ENCODE data around the gene CRTC3.
"Not testable (repeated sequence)": the region's sequence is repeated elsewhere in the genome, so short reads cannot be mapped to it uniquely, and the experiment has no call there.

Gene CRTC3

DNA sequence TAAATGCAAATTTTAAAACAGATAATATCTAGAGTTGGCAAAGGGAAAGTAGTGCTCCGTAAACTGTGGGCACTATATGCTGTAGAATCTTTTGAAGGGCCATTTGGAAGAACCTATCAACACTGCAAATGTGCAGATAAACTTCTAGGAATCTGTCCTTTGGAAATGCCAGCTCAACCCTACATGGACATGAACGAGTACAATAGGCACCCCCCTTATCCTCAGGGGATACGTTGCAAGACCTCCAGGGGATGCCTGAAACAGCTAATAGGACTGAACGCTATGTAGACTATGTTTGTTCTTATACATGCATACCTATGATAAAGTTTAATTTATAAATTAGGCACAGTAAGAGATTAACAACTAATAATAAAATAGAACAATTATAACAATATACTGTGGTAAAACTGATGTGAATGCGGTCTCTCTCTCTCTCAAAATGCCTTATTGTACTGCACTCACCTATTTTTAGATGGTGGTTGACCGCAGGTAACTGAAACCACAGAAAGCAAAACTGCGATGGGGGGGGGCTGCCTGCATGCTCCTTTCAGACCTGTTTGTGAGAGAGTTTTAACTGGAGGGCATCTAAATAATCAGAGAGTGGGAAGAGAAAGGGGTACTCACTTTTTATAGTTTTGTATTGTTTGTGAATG lies 127.9 kb downstream of the CRTC3 start:
- not testable (repeated sequence) for DNase-seq

DNA sequence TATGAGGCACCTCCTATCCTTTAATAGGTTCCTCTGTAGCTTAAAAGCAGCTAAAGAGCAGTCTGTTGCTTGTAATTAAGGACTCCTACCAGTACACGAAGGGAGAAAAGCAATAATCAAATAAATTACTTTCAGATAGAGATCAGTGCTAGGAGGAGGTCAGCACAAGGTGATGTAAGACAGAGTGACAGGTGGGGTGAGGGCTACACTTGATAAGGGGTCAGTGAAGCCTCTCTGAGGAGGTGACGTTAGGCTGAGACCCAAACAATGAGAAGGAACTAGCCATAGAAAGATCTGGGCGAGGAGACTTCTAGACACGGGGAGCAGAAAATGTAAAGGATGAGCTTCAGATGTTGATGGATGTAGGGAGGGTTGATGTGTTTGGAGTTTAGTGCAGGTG lies 129.8 kb downstream of the CRTC3 start:
- DNase-seq = no peak

DNA sequence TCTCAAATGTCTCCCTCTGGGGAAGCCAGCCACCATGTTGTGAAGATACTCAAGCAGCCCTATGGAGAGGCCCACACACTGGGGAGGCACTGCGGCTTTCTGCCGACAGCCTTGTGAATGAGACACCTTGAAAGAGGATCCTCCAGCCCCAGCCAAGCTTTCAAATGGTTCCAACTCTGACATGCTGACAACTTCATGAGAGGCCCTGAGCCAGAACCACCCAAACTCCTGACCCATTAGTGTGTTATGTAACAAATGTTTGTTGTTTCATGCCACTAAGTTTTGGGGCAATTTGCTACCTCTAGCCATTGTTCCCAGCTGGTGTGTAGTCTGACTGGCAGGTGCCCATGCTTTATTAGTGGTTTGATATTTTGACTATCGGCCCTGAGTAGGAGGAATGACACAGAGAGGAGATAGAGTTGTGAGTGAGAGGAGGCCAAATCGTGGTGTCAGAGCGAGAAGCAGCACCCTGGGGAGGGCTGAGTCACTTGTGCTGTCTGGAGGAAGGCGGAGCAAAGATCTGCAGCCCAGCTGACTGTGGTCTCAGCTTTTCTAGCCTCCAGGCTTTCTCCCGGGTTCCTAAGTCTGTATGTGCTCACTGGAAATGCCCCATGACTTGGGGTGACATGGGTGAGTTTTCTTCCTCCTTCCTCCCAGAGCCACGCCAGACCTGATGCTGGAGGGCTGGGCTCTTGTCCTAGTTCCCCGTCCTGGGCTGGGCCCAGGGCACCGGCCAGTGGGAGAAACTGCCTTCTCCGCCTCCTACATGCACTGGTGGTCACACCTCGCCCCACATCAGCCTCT lies 130.7 kb downstream of the CRTC3 start:
- no peak for DNase-seq

DNA sequence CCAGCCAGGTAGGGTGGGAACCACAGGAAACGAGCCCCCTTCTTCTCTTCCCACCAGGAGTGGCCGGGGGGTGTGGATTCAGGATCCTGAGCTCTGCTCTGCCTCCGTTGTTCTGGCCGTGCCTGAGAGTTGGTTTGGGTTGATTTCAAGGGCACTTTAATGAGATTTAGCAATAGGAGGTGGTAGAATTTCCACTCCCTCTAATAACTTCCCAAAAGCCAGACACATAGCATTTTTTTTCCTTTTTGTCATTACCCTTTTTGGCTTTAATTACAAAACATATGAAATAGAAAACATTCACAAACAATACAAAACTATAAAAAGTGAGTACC lies 131.2 kb downstream of the CRTC3 start:
- not testable (repeated sequence) for DNase-seq

DNA sequence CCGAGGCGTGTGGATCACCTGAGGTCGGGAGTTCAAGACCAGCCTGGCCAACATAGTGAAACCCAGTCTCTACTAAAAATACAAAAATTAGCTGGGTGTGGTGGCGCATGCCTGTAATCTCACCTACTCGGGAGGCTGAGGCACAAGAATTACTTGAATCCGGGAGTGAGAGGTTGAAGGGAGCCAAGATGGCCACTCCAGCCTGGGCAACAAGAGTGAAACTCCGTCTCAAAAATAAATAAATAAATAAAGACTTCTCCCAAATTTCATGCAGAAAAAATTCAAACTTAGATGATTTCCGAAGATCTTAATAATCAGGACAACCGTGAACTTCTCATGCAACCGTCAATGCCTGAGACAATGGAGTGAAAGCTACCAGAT lies 134.3 kb downstream of the CRTC3 start:
- DNase-seq = not testable (repeated sequence)

DNA sequence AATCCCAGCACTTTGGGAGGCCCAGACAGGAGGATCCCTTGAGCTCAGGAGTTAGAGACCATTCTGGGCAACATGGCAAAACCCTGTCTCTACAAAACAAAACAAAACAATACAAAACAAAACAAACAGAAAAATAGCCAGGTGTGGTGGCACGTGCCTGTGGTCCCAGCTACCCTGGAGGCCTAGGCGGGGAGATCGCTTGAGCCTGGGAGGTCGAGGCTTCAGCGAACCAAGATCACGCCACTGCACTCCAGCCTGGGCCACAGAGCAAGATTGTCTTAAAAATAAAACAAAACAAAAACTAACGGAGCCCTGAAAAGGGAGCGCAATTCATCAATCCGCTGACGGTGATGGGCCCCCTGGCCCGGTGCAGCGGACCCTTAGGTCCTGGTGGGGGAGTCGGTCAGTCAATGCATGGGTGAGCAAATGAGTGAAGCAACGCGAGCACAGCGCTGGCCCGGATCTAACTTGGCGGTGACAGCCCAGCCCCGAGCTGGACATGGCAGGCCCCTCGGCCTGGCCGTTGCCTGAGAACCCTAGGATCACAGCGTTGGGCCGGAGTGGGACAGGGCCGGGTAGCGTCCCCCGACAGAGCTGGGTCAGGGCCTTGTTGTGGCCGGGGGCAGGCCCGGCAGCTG lies 135.0 kb downstream of the CRTC3 start:
- DNase-seq = no peak

DNA sequence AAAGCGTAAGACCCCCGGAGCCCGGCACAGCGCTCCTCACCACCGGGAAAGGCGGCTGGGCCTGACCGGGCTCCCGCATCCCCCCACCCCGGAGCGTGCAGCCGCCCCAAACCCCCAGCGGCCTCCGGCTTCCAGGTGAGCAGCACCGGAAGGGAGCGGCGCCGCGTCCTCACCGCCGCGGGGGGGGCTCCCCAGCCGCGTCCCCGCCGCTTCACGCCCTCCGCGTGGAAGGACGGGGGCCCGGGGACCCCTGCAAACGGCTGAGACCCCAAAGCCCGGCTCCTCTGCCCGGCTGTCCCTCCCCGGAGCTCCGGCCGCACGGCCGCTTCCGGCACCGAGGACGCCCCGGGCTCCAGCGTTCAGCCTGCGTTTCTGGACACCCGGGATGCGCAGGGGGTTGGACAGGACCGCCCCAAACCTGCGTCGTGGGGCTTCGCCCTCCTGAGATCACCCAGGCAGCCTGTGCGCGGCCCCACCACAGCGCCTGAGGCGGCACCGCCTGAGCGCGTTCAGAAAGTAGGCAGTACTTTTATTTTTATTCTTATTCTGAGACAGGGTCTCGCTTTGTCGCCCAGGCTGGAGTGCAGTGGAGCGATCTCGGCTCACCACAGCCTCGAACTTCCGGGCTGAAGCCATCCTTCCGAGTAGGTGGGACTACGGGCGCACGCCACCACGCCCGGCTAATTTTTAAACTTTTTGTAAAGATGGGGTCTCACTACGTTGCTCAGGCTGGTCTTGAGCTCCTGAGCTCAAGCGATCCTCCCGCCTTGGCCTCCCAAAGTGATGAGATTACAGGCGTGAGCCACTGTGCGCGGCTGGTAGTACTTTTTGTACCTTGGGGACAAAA lies 135.8 kb downstream of the CRTC3 start:
- peak; percentile 1 for DNase-seq

DNA sequence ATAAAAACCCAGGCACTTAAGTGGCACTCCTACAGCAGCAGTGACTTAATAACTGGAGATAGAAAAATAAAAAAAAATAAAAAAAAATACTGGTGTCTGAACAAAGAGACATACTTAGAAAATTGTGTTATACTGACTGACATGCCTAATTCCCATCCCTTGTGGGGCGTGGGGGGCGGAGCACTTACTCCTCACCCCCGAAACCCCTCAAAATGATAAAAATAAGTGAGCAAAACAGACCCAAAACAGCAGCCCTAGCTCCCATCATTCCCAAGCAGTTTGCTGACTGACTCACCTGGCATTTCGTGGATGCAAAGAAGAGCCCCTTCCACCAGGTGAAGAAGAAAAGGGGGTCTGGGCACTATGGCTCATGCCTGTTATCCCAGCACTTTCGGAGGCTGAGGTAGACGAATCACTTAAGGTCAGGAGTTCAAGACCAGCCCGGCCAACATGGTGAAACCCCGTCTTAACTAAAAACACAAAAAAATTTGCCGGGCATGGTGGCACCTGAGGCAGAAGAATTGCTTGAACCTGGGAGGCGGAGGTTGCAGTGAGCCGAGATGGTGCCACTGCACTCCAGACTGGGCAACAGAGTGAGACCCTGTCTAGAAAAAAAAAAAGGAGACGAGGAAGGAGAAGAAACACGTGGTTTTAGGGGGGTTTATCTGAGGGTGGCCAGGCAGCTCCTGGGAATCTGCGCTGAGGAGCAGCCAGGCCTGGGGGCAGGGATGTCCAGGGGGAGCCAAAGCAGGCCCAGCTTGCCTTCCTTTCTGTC lies 136.6 kb downstream of the CRTC3 start:
- DNase-seq = no peak

DNA sequence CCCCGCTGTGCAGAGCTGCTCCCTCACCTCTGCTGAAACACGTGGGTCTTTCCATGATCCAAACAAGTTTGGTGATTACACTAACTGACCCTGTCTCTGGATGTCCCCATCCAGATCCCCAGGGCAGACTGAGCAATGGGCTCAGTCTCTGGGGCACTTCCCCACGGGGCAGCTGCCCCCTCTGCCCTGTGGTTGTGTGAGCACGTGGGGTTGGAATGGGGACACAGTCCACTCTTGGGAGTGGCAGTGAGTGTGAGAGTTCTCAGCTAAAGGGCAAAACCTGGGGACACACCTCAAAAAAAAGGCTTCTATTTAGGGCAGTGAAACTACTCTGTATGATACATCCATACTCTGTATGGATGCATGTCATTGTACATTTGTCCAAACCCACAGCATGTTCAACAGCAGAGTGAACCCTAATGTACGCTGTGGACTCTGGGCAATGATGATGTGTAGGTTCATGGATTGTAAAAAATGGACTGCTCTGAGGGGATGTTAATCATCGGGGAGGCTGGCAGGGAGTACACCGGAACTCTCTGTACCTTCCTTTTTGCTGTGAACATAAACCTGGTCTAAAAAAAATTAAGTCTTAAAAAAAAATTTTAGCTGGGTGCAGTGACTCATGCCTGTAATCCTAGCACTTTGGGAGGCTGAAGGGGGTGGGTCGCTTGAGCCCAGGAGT lies 137.5 kb downstream of the CRTC3 start:
- no peak for DNase-seq

DNA sequence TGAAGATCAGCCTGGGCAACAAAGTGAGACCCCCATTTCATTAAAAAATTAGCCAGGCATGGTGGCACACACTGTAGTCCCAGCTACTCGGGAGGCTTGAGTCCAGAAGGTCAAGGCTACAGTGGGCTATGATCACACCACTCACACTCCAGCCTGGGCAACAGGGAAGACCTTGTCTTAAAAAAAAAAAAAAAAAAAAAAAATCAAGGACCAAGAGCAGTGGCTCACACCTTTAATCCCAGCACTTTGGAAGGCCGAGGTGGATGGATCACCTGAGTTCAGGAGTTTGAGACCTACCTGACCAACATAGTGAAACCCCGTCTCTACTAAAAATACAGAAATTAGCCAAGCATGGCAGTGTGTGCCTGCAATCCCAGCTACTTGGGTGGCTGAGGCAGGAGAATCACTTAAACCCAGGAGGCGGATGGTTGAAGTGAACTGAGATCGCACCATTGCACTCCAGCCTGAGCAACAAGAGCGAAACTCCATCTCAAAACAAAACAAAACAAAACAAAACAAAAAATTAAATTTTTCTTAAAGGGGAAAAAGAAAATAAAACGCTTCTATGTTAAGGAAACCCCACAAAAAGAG lies 138.1 kb downstream of the CRTC3 start:
- not testable (repeated sequence) for DNase-seq

DNA sequence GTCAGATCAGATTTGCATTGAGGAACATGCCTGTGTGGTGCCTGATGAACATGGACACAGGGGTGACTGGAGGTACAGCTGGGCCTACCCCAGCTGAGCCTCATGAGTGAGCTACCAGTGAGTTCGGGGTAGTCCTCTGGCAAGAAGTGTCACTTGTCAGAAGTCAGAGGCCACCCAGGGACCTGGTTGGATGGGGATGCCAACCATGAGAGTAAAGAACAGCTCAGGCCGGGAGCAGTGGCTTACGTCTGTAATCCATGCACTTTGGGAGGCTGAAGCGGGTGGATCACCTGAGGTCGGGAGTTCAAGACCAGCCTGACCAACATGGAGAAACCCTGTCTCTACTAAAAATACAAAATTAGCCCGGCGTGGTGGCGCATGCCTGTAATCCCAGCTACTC lies 140.9 kb downstream of the CRTC3 start:
- not testable (repeated sequence) for DNase-seq

DNA sequence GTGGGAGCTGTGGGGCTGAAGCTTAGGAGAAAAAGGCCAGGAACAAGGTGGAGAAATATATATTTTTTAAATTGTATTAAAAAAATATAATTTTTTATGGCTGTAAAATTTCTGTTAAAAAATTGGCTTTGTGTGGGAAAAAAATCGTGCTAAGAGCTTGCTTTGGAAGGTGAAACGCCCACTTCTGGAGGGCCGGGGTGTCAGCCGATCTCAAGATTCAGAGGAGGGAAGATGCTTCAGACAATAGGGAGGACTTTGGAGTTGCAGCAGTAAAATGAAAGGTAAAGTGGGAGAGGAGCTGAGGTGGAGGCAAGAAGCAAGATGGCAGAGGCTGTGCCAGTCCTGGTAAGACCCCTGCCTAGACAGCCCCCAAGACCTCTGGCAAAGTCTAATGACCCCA lies 141.5 kb downstream of the CRTC3 start:
- no peak for DNase-seq

DNA sequence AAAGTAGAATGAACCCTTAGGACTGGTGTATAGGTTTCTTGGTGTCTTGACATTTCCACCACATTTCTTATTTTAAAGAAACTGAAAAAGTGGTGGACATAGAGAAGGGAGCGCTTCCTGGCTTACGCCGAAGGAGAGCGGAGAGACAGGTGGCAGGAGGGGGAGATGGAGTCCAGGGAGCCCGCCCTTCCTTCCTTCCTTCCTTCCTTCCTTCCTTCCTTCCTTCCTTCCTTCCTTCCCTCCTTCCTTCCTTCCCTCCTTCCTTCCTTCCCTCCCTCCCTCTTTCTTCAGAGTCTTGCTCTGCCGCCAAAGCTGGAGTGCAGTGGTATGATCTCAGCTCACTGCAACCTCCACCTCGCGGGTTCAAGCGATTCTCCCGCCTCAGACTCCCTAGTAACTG lies 143.6 kb downstream of the CRTC3 start:
- not testable (repeated sequence) for DNase-seq

DNA sequence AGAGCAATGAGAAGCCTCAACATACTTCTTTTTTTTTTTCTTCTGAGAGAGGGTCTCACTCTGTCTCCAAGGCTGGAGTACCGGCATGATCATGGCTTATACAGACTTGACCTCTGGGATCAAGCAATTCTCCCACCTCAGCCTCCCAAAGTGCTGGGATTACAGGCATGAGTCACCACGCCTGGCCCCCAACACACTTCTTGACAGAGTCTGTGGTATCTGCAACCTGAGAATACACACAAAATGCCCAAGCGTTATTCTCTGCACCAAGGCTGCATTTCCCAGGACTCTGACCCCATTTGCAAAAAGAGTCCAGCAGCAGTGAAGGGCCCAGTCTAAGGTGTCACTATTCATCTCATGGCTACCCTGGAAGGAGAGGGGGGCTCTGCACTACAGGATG lies 144.8 kb downstream of the CRTC3 start:
- DNase-seq = no peak

DNA sequence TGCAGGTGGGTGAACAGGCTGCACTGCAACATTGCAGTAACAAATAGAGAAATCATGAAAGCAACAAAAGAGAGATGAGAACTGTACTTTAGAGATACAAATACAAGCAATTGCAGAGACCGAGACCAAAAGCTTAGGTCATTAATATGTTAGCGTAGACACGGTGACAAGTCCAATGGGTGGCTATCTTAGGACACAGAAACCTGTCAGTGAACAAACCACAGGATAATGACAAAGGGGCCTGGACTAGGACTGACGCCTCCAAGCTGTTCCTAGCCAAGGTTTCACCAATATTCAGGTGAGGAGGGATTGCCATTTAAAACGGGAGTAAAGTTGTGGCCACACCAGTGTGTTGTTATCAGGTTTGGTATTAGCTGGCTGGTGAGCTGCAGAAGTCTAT lies 145.7 kb downstream of the CRTC3 start:
- DNase-seq = no peak

DNA sequence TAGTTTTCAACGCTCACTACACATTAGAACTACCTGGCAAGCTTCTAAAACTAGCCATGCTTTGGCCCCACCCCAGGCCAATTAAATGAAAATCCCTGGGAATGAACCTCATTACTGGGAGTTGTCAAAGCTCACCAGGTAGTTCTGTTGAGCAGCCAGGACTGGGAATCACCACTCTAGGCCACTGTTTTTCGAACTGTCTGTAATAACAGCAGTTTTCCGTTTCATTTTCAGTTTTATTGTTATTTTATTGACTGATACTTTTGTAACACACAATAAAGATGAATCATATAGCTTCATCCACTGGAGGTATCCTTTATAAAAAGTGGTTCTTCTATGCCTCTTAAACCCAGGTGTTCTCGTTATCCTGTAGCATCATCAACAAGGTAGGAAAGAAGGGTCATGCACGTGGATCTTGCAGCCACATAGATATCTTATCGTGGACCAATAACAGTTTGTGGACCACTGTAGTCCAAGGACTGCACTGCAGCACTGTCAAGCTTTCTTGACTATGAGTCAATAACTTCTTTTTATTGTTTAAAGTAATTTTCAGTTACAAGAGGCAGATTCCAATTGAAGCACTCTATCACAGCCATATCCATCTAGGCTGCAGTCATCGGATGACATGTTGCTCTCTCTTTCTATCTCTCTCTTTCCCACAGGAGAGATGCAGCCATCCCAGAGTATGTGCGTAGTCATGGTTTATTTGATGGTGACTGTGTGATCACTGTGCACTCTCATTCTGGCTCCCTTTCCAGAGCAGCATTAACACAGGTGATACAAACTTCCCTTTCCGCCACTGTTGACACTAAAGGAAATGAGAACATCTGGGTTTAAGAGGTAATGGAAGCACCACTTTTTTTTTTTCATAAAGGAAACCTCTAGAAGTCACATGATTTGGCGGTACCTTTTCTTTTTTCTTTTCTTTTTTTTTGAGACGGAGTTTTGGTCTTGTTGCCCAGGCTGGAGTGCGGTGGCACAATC lies 148.4 kb downstream of the CRTC3 start:
- no peak for DNase-seq

DNA sequence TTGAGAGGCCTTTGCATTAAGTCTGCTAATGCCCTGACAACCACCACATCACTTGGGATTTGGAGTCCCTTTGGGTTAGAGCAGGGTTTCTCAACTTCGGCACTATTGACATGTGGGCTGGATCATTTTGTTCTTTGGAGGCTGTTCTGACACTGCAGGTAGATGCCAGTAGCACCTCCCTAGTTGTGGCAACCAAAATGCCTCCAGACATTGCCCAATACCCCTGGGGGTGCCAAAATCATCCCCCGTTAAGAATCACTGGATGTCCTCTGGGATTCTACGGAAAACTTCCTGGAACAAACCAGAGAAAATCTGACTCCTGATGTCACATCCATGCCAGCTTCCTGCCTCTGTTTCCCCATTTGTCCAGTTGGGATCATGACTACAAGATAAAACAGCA lies 150.2 kb downstream of the CRTC3 start:
- DNase-seq = no peak

DNA sequence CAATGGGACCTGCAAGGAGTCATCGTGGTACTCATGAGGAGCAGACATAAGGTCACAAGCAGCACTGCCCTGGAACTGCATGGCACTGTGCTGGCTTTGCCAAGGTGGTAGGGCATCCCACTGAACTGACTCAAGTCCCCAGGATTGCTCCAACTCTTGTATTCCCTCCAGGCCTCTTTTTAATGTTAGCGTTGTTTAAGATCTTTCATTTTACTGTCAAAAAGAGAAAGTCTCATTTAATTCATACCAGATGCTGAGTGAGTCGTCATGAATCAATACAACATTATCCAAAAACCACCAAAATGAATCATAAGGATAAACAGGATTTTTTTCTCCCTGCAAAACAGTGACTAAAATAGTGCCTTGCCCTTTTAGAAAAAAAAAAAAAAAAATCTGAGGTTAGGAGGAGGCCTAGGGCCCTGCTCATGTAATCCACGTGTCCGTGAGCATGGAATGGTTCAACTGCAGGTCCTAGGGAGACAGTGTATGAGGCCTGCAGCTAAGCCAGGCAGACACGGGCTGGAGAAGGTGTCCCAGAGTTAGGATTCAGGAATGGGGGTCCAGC lies 150.7 kb downstream of the CRTC3 start:
- no peak for DNase-seq

DNA sequence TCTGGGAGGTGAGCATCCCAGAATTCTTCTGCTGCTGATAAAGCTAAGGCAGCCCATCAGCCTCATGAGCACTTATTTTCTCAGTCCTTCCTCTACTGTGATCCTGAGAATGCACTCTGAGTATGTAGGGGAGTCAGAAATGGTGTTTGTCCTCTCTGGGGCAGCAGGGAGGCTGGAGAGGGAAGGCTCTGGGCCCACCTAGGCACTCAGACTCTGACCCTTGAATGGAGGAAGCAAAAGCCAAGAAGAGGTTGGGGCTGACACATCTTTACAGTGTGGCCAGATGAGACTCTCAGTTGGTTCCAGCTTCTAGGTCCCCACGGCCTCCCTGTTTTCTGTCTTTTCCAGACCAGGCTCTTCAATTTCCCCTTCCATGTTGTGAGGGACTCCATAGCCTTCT lies 151.3 kb downstream of the CRTC3 start:
- DNase-seq = no peak

DNA sequence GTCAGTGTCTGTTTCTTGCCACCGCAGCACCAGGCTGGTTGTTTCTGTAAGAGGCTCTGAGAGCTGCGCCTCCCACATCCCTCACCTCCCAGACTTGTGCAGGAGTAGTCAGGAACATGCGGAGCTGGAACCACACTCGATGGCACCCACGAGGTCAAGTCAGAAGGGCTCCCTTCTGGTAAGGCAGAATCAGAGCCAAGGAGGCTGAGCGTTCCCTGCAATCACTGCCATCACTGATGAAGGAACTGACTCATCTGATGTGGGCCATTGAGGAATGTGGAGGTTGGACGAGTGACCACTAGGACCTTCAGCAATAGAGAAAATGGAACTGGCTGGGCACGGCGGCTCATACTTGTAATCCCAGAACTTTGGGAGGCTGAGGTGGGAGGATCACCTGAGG lies 151.8 kb downstream of the CRTC3 start:
- no peak for DNase-seq

Measured in DMS153 (cell line).